Activated CD4-positive, alpha-beta T cell treated with anti-CD3 and anti-CD28 coated beads, Interleukin-2, Interleukin-4, amounts not matched to agents 100 ng/mL and 50 ng/mL, durations not matched to agents 16 hours and 8 hours (primary cell): ENCODE measurements around the gene NOS1AP.

Source experiments
- DNase-seq: peaks from one replicate; pipeline ENCODE4 v3.0.0-alpha.2; 2020; ENCODE audit warnings: low spot score

Gene NOS1AP

DNA sequence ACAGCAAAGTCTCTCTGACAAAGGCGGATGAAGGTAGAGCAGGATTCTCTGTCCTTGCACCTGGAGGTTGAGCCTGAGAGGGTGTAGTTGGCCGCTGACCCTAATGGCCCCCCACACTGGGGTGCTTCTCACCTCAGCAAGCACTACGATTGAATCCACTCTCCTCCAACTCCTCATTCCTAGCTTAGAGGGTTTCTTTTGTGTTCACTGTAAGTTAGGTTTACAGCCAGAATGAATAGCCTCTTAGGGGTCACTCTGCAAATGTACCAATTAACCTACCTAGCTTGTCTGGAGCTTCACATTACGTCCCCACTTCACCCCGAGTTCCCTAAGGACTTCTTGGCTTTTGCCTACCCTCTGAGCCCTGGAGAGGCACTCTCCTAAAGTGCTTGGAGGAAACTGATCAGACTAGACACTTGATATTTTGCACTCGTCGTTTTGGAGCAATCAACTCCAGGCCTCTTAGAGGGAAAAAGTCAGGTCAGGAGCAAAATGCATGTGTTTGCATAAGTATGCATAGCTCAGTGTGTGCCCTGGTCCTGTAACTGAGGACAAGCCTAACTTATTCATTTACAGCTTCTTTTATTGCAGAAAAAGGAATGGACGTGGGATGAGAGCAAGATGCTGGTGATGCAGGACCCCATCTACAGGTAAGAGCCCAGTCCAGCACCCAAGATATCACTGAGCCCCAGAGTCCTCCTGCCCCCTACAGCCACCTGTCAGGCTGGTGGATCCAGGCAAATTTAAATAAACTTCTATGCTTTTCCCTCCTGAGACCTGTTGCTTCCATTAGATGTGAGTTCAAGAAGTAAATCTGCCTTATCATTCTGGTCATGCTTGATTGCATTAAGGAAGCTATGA, 230.8 kb downstream of the NOS1AP start:
- DNase-seq: no peak

DNA sequence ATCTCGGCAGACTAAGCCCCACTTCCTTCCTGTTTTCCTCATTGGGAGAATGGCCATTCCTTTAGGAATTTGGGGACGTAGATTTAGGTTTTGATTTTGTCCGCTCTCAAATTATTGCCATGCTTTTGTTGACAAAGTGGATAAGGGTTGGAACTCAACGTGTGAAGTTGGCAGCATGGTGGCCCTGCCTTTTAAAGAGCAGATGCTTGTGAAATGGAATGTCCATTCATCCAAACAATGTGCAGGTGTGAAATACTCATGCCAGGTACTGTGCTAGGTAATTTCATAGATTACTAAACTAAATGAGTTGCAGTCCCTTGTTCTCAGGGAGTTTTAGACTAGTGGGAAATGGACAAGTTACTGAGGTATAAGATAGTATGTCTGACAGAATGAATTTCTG, 232.2 kb downstream of the NOS1AP start:
- DNase-seq: no peak

DNA sequence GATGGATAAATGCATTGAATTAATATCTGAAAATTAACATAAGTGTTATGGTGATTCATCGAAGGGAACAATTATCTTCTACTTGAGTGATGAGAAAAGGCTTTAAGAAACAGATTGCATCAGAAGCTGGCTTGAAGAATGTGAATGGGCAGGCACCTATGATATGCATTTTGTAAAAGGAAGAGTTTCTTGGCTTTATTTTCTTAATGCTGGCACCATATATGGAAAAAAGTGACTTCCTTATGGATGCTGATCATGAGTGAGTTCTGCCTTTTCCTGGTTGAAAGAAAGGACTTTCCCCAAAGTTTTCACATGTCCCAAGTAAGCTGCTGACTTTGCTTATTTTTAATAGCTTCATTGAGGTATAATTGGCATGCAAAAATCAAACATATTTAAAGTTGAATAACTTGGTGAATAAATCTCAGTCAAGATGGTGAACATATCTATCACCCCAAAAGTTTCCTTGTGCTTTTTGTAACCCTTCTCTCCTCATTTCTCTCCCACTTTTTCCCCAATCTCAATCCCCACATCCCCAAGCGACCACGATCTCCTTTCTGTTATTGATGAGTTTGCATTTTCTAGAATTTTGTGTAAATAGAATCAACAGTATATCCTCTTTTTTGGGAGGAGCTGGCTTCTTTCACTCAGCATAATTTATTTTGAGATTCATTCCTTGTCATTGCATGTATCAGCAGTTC, 233.0 kb downstream of the NOS1AP start:
- no peak for DNase-seq

DNA sequence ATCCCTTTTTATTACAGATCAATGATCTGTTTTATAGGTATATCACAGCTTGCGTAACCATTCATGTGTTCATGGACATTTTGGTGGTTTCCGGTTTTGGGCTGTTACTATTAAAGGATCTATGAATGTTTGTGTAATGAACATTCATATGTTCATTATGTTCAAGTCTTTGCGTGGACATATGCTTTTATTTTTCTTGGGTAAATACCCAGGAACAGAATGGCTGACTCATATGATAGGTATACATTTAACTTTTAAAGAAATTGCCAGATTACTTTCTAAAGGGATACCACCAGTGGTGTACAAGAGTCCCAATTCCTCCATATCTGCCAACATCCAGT, 233.5 kb downstream of the NOS1AP start:
- DNase-seq: no peak

DNA sequence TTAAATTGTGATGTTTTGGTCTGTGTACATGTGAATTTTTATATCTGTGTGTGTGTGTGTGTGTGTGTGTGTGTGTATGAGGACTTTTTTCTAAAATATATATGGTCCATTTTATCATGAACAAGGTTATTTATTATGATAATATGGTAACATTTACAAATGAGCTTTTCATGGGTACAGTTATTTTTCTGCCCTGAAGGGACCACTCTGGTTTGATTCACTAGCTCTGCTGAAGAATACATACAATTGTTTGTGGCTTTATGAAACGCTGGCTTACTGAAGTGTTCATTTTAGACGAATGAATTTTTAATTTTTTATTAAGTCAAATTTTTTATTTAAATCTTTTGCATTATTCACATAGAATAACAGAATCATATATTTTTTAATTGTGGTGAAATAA, 235.2 kb downstream of the NOS1AP start:
- no peak for DNase-seq

DNA sequence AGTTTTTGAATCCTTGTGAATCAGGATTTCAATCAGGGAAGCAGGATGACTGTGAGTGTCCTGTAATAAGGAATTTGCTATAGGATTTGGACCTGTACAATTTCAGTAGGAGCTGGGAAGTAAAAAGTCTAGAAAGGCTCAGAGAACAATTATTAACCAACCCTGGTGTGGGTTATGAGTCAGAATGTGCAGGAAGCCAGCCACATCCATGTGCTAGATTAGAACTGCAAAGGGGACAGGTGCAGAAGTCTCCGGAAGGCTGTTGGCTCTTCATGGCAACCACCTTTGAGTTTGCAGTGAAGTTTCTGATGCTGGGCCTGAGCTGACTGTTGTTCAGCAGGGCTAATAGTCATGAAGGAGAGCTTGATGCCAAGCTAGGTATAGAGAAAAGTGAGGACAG, 236.5 kb downstream of the NOS1AP start:
- no peak for DNase-seq

DNA sequence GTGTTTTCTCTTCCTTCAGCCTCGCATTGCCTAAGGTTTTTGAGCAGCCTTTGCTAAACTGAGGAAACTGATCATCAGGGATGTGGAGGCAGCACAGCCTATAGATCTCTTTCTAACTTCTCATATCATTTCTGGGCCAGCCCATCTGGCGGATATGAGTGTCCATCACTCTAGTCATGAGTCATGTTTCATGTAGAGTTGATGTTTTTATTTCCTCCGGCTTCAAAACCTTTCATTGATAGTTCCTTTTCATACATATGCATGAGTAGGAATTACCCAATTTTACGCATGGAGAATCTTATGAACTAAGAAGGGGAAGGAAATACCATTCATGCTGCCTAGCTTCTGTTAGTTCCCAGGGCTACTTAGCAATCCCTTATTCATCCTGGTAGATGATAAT, 240.8 kb downstream of the NOS1AP start:
- DNase-seq: no peak

DNA sequence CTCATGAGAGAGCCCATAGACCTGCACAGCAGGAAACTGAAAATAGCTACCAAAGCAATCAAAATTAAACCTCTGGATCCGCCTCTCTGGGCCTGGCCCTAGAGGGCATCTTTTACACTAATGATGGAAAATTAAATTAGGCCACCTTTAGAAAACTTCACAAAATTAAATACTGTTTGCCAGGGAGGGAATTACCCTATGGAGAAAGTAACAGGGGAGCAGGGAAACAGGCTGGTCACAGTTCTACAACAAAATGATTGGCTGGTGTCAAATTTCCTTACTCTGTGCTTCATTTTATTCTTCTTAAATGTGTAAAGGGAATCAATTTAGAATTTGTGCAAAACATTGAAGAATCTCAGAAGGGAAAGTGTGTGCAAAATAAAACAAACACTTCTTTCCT, 244.7 kb downstream of the NOS1AP start:
- no peak for DNase-seq

DNA sequence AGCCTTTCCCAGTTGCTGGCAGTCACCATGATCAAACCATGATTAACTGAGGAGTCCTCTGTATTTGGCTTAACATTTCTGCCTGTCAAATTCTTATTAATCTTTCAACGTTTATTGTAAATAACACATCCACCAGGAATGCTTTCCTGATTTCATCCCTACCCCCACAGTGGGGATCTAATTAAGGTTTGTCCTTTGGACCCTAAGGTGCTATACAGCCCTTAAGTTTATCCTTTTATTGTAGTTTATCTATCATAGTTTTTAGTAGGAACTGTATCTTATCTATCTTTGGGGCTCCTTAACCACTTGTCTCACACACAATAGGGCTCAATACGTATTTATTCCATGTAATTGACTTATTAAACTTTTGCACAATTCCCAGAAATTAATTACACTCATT, 246.2 kb downstream of the NOS1AP start:
- DNase-seq: no peak

DNA sequence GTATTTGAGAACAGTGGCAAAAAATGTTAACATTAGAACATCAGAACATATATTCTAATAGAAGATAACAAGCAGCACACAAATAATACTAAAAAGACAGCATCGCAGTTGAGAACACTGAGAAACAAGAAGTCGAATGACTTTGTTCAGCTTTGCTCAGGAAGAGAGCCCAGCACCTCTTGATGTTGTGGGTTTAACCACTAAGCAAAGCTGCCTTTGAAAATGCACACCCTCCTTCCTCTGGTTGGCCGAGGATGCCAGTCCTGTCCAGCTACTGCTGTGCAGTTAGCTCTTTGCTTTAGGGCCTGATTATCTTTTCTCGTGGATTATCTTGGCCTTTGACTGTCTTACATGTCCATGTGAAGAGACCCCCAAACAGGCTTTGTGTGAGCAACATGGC, 246.7 kb downstream of the NOS1AP start:
- no peak for DNase-seq

DNA sequence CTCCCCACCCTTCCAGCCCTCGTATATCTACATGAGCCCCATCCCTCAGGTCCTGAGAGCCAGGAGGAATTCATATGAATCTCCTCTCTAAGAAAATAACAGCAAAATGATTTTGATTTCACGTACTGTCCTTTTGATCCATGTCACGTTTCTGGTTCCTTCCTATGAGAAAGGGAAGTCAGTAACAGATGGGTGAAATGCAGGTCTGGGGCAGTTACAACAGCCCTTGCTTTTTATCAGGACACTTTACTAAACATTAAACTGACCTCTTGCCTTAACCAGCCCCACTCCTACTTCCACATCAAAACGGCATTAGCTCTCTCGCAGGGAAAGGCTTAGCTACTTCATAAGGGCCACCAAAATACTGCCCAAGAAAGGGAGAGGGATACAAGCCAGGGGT, 248.1 kb downstream of the NOS1AP start:
- no peak for DNase-seq

DNA sequence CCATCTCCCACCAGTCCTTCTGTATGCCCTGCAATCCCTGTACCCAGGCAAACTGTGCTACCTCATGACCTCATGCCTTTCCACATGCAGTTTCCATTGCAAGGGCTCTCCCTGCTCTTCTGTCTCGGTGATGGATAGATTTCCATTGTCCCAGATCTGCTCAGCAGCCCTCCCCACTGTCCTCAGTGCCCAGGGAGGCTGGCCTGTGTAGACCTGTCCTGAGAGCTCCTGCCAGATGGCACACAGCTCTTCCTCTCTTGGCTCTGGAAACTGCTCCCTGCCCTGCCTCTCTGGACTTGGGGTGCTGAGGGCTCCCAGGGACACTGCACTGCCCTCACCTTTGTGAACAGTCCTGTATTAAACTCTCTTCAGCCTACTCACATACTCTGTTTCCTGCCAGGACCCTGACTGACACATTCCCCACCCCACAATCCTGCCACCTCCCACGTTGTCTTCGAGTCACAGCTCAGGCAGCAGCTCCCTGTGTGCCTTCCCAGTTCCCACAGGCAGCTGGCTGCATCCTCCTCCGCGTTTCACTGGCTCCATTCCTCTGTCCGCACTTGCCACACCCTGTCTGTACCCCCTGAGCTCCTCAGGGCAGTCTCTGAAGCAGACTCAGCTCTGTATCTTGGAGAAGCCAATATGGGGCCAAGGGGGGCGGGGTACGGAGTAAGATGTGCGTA, 250.1 kb downstream of the NOS1AP start:
- no peak for DNase-seq

DNA sequence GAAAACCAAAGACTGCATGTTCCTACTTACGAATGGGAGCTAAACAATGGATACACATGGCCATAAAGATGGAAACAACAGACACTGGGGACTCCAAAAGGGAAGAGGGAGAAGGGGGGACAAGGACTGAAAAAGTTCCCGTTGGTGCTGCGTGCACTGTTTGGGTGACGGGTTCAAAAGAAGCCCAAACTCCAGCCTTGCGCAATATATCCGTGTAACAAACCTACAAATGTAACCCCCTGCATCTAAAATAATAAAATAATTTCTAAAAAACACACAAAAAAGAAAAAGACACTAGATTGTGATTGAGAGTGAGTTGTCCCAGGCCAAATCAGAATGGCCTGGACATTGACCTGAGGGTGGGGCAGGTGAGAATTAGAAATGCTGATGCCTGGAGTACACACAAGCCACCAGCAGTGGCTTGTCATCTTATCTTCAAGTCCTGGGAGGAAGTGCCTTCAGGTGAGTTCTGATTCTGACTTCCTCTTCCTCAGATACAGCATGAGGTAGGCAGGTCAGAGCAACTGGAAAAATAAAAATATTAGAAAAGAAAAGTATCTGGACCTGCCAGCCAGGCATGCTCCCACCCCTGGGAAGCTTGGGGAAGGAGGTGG, 252.4 kb downstream of the NOS1AP start:
- no peak for DNase-seq

DNA sequence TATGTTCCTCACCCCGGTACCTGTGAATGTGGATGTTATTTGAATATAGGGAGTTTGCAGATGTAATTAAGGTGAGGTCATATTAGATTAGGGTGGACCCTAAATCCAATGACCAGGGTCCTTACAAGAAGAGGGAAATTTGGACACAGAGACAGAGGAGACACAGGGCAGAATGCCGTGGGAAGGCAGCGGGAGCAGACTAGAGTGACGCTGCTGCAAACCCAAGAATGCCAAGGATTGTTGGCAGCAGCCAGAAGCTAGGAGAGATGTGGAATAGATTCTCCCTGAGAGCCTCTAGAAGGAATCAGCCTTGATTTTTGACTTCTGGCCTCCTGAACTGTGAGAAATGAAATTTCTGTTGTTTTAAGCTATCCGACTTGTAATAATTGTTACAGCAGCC, 253.5 kb downstream of the NOS1AP start:
- no peak for DNase-seq

DNA sequence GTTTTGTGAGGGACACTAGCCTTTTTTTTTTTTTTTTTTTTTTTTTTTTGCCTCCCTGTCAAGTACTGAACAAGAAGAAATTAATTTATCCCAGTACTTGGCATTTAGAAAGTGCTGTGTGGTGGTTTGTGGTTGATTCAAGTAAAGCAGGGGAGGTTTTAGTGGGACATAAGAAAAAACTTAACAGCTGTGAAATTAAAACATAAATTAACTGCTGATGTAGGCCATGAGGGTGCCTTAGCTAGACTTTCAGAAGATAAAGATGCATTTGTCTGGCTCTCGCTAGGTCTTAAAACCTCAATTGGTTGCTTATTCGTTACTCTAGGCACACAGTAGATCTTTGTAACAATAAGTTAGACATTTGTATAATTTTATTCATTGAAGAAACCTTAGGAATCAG, 254.9 kb downstream of the NOS1AP start:
- DNase-seq: no peak

DNA sequence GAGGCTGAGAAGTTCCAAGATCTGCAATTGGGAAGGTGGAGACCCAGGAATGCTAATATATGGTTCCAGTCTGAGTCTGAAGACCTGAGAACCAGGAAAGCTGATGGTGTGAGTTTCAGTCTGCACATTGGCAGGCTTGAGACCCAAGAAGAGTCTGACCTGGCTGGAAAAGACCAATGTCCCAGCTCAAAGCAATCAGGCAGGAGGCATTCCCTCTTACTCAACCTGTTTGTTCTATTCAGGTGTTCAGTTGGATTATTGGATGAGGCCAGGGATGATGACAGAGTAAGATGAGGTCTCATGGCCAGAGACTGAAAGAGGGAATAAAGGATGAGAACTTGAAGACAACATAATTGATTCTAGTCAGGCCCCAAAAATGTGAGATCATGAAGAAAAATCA, 257.1 kb downstream of the NOS1AP start:
- DNase-seq: no peak

DNA sequence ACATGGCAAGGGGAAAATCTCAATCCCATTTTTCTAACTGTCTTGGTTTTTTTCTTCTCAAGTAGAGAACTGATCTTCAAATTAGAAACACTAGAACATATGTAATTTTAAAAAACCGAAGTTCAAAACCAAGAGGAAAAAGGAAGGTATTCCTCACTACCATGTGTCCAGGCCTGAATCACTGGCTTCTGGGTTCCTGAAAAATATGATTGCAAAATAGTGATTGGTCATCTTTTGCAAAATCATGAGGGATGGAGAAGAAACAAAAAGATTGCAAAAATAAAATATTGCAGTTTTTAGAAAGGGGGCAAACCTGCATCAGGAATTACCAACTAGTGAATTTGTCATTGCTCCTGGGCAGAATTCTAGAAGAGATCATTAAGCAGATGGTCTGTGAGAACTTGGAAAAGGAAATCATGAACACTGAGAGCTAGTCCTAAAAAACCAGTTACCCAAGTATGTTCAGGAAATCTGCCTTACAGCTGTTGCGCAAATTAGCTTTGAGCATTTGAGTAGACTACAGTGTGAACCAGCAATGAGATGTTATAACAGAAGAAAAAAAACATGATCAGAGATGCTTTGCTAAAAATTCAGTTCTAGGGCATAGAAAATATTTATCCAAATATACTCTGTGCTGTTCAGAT, 257.8 kb downstream of the NOS1AP start:
- DNase-seq: no peak

DNA sequence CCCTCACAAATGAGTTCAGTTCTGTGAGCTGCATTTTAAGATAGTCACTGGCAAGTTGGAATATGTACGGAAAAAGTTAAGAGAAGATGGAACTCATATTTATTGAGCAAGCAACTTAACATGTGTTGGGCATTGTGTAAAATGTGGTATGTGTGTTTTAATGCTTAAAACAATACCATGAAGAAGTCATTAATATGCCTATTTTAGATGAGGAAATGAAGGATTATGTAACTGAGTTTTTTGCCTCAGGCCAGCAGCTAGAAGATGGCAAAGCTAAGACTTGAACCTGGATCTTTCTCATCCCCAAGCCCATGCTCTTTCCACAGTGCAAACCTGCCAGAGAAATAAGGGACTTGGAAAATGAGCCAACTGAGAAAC, 258.3 kb downstream of the NOS1AP start:
- DNase-seq: no peak

DNA sequence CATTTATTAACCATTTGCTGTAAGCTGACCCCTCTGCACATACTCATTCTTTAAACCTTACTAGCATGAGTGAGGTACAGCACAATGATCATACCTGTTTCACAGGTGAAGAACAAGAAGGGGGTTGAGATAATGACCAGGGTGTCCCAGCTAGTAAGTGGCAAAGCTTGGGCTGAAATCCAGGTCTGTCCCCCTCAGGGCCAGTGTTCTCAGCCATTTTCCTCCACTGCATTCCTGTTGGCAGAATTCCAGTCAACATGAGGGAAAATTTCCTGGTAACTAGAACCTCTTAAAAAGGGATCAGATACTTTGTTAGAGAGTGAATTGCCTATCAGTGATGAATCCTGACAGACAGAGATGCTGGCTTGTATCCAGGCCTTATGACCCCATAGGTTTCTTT, 259.0 kb downstream of the NOS1AP start:
- DNase-seq: no peak

DNA sequence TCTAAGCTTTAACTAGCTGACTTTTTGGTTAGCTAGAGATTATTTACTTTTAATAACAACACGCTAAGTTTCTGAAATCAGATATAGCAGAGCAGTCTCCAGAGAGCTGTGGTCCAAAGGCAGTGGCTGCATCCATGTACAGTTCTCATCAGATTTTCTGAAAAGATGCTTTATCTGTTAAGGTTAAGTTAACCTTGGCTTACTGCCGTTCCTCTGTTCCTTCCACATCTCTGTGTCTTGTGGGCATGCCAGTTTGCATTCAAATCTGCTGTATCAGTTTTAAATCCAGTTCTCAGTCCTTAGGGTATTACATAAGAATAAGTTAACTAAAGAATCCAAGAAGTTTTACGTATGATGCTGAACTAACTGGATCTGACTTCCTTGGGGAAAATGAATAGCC, 260.3 kb downstream of the NOS1AP start:
- DNase-seq: no peak

DNA sequence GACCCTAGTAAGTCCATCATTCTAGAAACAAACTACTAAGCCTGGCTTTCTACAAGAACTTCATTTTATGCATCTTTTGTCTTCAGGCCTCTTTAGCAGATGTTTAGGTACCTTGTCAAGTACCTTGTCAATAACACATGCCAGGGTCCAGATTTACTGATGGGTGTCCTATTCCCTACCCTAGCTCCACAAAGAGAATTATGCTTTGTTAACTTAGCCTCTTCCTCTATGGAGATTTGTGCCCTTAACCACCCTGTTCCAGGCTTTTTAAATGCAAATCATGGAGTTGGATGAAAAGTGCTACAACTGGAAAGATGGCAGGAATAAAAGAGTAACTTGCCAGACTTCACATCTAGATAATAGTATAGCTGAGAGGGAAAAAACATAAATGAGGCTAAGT, 264.5 kb downstream of the NOS1AP start:
- no peak for DNase-seq

DNA sequence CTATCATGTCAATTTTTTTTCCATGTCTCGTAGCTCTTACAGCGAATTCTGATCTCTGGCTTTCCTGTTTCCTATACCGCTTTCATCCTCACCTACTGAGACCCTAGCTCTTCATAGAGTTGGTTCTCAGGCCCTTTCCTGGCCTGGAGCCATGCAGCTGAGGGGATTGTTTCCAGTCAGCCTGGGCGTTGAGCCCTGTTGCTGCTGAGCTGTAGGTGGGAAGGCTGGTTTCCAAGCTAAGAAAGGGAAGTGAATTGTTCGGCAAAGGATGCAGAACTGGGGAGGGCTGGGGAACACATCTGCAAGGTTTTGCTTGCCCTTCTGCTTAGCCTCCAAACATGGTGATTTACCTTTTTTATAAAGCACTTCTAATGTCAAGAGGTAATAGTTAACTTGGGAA, 265.6 kb downstream of the NOS1AP start:
- no peak for DNase-seq
